Activated CD8-positive, alpha-beta T cell treated with anti-CD3 and anti-CD28 coated beads for 36 hours (primary cell): Measurements from ENCODE around the gene IGFALS. TPM values are rescaled to one million over a fixed set of nuclear protein-coding genes. Genes with fewer than 3 reads are reported as not detected.

Experiments used
- ATAC-seq: fragments of 200-7000 bp; cut with Tn5 transposase; one replicate; pipeline ENCODE4 v1.10.0; 2021; ENCODE audit warnings: mild to moderate bottlenecking, moderate library complexity
- CTCF ChIA-PET: fragments of 350-600 bp; sonication (Branson Sonifier 250); formaldehyde crosslinking; loops from one replicate; lab custom pipeline; 2021; ENCODE audit warnings: antibody characterized with exemption; lab: Charles Lee
- POLR2A ChIA-PET: fragments of 350-600 bp; sonication (Branson Sonifier 250); formaldehyde crosslinking; loops from one replicate; lab custom pipeline; 2021; ENCODE audit warnings: antibody characterized with exemption; lab: Charles Lee
- DNase-seq: peaks from one replicate; pipeline ENCODE4 v3.0.0-alpha.2; 2020
- H3K27ac Mint-ChIP-seq: one replicate; pipeline ENCODE4 v1.8.0; 2021; ENCODE audit warnings: mild to moderate bottlenecking, mixed read lengths
- H3K27me3 Mint-ChIP-seq: one replicate; pipeline ENCODE4 v1.8.0; 2021; ENCODE audit warnings: mixed read lengths
- H3K36me3 Mint-ChIP-seq: one replicate; pipeline ENCODE4 v1.8.0; 2021; ENCODE audit warnings: low read depth, mixed read lengths
- H3K4me1 Mint-ChIP-seq: one replicate; pipeline ENCODE4 v1.8.0; 2021; ENCODE audit warnings: low read depth, mixed read lengths
- H3K4me3 Mint-ChIP-seq: one replicate; pipeline ENCODE4 v1.8.0; 2021; ENCODE audit warnings: mild to moderate bottlenecking, moderate library complexity, mixed read lengths
- H3K9me3 Mint-ChIP-seq: one replicate; pipeline ENCODE4 v1.8.0; 2021; ENCODE audit warnings: mixed read lengths
- intact Hi-C: fragments of 100-400 bp; cut with micrococcal nuclease; formaldehyde crosslinking; loops from one replicate; pipeline ENCODE4 v1.10.0; 2022
- total RNA-seq, 2 experiments: library from RNA; stranded (reverse); gene quantifications; one replicate each; pipeline ENCODE4 v1.2.3, GENCODE V29; 2021
- TF ChIP-seq, protein P1 (sequence below): fragments of 200-600 bp; IDR thresholded peaks from one replicate; pipeline ENCODE4 v1.8.0; 2022; ENCODE audit warnings: antibody characterized with exemption, mild to moderate bottlenecking

Gene IGFALS
- total RNA-seq, 2 experiments from 2014 or later = not detected

DNA sequence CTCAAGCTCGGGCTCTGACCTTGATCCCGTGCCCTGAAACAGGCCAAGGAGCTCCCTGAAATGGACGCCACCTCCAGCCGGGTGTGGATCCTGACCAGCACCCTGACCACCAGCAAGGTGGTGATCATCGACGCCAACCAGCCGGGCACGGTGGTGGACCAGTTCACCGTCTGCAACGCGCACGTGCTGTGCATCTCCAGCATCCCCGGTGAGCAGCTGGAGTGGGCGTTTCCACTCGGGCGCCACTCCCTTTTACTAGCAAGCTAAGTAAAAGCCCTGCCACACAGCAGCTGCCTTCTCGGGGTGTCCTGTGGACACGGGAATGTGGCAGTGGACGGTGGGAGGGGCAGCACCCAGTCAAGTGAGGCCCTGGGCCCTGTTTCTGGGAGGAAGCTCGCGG is 28.5 kb downstream of the IGFALS start:
- Mint-ChIP-seq H3K27me3 (no peaks in the 10 kb centered on the region), H3K27ac (no peak overlapping the region), H3K4me1 (peaks cover 2% of the 10 kb centered on the region), H3K36me3 (peaks cover 4% of the 10 kb centered on the region), H3K9me3 (no peaks in the 10 kb centered on the region), H3K4me3 (no peak overlapping the region)
- TF ChIP-seq, protein P1, sequence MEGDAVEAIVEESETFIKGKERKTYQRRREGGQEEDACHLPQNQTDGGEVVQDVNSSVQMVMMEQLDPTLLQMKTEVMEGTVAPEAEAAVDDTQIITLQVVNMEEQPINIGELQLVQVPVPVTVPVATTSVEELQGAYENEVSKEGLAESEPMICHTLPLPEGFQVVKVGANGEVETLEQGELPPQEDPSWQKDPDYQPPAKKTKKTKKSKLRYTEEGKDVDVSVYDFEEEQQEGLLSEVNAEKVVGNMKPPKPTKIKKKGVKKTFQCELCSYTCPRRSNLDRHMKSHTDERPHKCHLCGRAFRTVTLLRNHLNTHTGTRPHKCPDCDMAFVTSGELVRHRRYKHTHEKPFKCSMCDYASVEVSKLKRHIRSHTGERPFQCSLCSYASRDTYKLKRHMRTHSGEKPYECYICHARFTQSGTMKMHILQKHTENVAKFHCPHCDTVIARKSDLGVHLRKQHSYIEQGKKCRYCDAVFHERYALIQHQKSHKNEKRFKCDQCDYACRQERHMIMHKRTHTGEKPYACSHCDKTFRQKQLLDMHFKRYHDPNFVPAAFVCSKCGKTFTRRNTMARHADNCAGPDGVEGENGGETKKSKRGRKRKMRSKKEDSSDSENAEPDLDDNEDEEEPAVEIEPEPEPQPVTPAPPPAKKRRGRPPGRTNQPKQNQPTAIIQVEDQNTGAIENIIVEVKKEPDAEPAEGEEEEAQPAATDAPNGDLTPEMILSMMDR = no peak
- DNase-seq (no peak), ATAC-seq (no peak)
- POLR2A ChIA-PET = interaction anchor here (1.1 to 3.2 kb wide), 3 partner anchors 8 to 58 kb away, joined by 3 to 14 read pairs (median 5); partner anchors contain the start of genes EME2, MAPK8IP3, MRPS34 and NUBP2
- intact Hi-C loops = no loop called here
- CTCF ChIA-PET = interaction anchor here (0.8 to 2.5 kb wide), 2 partner anchors 18 to 59 kb away, joined by 3 to 7 read pairs; partner anchors contain the start of genes MAPK8IP3, NUBP2 and SPSB3

DNA sequence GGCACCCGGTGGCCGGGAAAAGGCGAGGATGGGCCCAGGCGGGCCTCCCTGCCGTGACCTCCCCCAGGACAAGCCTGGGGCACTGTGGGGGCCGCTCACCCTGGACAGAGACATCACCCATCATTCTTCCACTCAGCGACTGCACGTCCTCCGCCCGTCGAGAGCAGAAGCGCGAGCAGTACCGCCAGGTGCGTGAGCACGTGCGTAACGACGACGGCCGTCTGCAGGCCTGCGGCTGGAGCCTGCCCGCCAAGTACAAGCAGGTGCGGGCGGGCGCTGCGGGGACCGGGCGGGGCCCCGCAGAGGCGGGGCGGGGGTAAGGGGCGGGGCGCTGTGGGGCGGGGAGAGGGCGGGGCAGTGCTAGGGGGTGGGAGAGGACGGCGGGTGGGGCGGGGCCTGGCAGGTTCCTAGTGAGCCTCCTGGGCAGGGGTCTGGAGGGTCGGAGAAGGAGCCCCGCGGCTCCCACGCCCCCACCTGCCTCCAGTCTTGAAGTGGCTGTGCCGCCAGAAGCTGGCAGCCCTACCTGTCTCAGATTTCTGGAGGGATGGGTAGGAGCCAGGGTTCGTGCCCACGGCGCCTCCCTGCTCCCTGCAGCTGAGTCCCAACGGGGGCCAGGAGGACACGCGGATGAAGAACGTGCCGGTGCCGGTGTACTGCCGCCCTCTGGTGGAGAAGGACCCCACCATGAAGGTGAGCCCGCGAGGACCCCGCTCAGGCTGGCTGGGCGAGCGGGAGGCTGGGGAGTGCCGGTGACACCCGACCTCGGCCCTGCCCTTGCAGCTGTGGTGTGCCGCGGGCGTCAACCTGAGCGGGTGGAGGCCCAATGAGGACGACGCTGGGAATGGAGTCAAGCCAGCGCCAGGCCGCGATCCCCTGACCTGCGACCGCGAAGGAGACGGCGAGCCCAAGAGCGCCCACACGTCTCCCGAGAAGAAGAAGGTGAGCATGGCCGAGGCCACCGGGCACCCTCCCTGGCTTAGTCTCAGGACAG is 29.7 kb downstream of the IGFALS start:
- intact Hi-C loops = no loop called here
- ChIA-PET CTCF (interaction anchor here (2.5 kb wide), 1 partner anchor 58 kb away, joined by 7 read pairs; the partner anchor contains the start of gene MAPK8IP3), POLR2A (interaction anchor here (1.1 to 3.2 kb wide), 2 partner anchors 9 to 19 kb away, joined by 3 to 14 read pairs; partner anchors contain the start of genes EME2, MRPS34, NUBP2 and SPSB3)
- ATAC-seq (peak; percentile 12), DNase-seq (no peak)
- TF ChIP-seq, protein P1 = no peak
- Mint-ChIP-seq H3K36me3 (peaks cover 4% of the 10 kb centered on the region), H3K4me3 (no peak overlapping the region), H3K27ac (no peak overlapping the region), H3K27me3 (no peaks in the 10 kb centered on the region), H3K9me3 (no peaks in the 10 kb centered on the region), H3K4me1 (no peaks in the 10 kb centered on the region)

DNA sequence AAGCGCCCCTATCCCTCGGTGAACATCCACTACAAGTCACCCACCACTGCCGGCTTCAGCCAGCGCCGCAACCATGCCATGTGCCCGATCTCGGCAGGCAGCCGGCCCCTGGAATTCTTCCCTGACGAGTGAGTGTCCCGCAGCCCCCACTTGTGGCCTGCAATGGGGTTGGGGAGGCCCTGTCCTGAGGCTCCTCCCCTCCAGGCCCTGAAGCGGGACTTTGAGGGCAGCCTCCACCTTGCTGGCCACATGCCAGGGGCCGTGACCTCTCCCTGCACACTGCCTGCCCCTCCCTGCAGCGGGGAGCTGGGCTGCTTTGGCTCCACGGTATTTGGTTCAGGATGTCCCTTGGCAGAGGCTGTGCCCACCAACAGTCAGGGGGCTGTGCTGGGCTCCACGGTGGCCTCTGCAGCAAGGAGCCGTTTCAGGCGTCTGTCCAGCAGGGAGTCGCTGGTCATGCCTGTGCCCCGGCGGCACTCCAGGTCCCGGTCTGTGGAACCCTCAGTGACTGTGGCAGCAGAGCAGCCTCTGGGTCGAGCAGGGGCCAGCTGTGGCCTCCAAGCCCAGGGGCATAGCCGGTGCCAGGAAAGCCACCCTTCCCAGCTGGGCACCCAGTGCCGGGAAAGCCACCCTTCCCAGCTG is 30.5 kb downstream of the IGFALS start:
- Mint-ChIP-seq H3K9me3 (no peaks in the 10 kb centered on the region), H3K4me1 (no peaks in the 10 kb centered on the region), H3K4me3 (no peak overlapping the region), H3K36me3 (peaks cover 4% of the 10 kb centered on the region), H3K27ac (no peak overlapping the region), H3K27me3 (no peaks in the 10 kb centered on the region)
- DNase-seq (no peak), ATAC-seq (no peak)
- POLR2A ChIA-PET = no interaction called here
- CTCF ChIA-PET = interaction anchor here (2.5 kb wide), 1 partner anchor 57 kb away, joined by 7 read pairs; the partner anchor contains the start of gene MAPK8IP3
- TF ChIP-seq, protein P1 = no peak
- intact Hi-C loops = no loop called here

DNA sequence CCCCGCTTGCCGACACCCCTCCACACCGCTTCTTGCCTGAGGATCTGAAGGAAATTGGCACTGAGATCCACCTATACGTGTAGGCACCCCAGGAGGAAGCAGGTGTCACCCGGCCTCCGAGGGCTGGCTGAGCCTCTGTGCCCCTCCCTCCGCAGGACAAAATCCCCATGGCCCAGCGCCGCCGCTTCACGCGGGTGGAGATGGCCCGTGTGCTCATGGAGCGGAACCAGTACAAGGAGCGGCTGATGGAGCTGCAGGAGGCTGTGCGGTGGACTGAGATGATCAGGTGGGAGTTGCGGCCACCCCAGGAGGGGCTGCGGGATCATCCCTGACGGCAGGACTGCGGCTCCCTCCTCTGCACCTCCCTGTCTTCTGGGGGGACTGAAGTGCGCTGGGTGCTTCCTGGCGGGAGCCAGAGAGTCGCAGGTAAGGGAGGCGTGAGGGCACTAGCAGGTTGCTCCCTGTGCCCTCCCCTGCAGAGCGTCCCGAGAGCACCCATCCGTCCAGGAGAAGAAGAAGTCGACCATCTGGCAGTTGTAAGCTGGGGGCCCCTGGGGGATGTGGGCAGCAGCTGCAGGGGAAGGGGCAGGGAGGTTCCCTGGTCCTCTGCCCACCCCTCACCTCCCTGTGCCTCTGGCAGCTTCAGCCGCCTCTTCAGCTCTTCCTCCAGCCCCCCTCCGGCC is 31.2 kb downstream of the IGFALS start:
- ChIA-PET CTCF (no interaction called here), POLR2A (no interaction called here)
- TF ChIP-seq, protein P1 = no peak
- Mint-ChIP-seq H3K36me3 (peaks cover 4% of the 10 kb centered on the region), H3K9me3 (no peaks in the 10 kb centered on the region), H3K4me3 (no peak overlapping the region), H3K27me3 (no peaks in the 10 kb centered on the region), H3K27ac (no peak overlapping the region), H3K4me1 (peaks cover 3% of the 10 kb centered on the region)
- intact Hi-C loops = no loop called here
- DNase-seq (no peak), ATAC-seq (no peak)
